NCI-H69 (cell line): ENCODE measurements around the gene INO80.
"Not testable (repeated sequence)": the region's sequence is repeated elsewhere in the genome, so short reads cannot be mapped to it uniquely, and the experiment has no call there.

Experiments used
- DNase-seq: peaks from one replicate; lab custom pipeline; 2025; lab: John Stamatoyannopoulos, UW

The INO80 gene

DNA sequence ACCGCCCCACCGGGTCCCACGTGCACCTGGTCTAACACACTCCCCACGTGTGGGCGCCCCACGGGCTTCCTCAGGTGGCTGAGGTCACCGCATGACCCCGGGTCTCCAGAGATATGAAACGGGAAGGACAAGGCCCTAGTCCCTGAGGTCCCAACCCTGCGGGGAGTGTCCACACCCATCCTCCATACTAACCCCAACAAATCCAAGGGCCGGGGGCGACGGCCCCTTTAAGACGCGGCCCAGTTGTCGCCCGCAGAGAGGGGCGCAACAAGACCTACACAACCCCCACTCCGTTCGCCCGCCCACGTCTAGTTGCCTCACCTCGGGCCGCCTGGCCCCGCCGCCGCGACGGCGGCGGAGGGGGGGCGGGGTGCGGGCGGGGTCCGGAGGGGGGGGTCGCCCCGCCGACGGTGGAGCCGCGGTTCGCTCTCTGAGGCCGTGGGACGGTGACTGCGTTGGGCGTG is 396 bp downstream of the INO80 start:
- peak; percentile 89 for DNase-seq

DNA sequence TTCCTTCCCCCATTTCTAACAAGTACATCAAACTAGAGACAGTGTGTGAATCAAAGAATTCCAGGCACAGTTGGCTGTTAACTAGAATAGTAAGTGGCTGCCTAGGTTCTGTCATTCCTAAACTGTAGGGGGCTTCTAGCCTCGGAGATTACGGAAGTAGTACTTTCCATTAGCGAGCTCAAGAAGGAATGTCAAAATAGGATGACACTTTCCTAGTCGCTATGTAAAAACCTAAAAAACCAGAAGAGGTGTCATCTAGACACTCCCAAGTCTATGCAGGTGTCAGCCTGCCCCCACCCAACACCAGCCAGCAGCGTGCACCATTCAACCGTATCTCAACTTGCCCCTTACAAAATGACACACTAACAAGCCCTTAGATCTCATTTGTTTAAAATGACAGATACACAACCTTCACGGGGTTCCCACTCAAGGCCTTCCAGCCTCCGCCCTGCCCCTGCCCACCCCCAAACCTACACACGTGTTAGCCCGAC is 874 bp downstream of the INO80 start:
- DNase-seq: peak; percentile 62

DNA sequence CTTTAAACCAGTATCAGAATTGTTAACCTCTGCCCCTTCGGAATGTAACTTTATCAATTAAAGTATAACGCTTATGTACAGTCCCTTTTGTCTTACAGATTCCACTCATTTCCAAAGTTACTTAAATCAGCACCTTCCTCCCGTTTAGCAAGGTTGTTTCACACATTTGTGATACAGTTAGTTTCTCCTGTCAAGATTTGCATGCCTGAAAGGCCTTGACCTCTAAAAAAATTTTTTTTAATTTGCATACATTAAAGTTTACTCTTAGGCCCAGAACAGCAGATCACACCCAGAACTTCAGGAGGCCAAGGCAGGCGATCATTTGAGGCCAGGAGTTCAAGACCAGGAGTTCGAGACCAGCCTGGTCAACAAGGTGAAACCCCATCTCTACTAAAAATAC is 9.1 kb downstream of the INO80 start:
- no peak for DNase-seq

GRCh38 chr15:41105348-41106334 is 10.4 kb downstream of the INO80 start:
- no peak for DNase-seq

DNA sequence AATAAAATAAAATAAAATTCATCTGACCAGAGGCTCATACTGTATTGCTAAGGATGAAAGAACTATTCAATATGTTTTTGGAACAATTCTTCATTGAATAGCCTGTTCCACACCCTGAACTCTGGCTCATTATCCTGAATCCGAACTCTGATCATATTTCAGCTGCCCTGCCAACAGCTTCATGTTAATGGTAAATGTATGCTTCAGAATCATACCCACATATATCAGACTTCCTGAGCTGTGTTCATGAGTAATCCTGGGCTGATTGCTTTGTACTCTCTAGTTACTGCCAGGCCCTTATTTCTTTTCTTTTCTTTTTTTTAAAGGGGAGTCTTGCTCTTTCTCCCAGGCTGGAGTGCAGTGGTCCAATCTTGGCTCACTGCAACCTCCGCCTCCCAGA is 11.8 kb downstream of the INO80 start:
- no peak for DNase-seq

GRCh38 chr15:41102854-41103253 is 13.2 kb downstream of the INO80 start:
- no peak for DNase-seq

- no peak for DNase-seq
These were observed 19.9 kb downstream of the INO80 start for GRCh38 chr15:41096178-41096577.

DNA sequence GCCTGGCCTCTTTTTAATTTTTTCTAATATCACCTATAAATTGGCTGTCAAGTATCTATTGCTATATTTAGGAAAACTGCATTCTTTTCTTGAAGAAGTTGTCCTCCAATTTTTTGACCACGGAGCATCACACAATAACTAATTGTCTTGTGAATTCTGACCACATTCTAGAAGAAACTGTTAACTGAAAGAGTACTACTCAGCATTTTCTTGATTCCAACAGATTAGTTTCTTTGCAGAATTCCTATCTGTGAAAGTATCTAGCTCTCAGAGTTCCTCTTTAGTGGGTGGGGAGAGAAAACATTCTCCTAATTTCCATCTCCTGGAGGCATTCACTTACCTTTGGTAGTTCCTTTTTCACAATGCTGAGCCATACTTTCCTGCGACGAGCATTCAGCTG is 31.1 kb downstream of the INO80 start:
- no peak for DNase-seq

DNA sequence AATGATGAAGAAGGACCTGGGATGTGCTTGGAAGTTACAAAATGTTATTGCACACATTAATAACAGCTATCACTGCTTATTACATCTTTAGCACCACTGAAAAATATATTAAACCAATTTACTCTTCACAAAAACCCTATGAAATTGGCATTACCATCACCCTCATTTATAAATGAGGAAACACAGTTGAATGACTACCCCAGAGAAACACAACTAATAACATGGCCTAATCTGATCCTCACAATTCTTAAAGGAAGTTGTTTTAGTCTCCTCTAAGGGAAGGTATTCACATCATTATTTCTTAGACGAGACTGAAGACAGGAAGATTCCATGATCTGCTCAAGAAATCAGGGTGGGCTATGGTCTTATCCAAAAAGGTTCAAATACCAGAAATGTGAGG is 35.9 kb downstream of the INO80 start:
- DNase-seq: no peak

DNA sequence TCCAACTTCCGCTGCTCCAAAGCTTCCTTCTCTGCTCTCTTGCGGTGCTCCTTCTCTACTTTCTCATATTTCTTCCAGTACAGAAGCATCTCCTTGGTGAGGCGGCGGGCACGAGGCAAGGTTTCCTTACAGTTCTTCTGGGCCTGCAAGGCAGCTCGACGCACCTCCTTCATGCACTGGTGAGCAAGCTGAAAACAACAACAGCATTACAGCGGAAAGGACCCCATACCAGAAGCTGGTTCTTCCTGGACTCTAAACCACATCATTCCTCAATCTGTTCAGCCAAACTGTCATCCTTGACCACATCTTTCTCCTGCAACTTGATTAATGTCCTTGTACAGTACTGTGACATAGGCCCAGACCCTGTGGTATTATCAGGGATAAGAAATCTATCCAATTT is 36.4 kb downstream of the INO80 start:
- DNase-seq: no peak

DNA sequence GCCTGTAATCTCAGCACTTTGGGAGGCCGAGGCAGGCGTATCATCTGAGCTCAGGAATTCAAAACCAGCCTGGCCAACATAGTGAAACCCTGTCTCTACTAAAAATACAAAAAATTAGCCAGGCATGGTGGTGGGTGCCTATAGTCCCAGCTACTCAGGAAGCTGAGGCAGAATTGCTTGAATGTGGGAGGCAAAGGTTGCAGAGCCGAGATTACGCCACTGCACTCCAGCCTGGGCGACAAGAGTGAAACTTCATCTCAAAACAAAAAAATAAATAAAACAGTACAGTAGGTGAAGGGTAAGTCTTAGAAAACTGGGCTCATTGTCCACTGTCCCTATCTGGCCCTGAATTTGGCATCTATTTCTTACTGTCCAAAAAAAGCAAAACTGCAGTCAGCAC is 37.2 kb downstream of the INO80 start:
- not testable (repeated sequence) for DNase-seq

- no peak for DNase-seq
These were observed 38.0 kb downstream of the INO80 start for GRCh38 chr15:41078125-41078524.

DNA sequence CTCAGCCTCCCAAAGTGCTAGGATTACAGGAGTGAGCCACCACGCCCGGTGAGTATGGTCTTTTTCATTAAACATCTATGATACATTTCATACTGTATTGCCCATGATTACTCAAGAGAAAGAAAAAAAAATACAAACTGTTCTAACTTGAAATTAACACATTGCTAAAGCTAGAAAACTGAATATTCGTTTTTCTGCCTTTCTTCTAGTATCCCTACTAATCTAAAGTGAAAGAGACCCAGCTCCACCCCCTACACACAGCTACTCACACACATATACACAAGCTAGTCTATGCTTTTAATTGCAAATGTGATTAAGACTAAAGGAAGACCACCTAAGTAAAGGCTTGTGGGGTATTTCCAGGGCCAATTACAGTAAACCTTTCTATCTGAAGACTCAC is 43.1 kb downstream of the INO80 start:
- no peak for DNase-seq

DNA sequence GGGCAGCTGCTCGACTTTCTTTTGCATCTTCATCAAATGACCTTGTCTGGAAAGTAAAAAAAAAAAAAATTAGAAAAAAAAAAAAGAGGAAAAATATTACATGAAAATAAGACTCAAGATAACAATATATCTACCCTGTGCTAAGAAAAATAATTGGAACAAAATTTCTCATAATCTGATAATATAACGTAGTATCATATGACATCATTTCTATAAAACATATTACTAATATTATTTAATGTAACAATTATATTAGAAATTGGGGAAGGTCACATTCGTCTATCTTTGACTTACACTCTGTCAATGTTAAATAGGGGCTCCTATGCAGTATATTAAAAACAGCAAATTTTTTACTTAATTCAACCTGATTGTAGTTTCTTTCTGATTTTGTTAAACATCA is 44.1 kb downstream of the INO80 start:
- no peak for DNase-seq

DNA sequence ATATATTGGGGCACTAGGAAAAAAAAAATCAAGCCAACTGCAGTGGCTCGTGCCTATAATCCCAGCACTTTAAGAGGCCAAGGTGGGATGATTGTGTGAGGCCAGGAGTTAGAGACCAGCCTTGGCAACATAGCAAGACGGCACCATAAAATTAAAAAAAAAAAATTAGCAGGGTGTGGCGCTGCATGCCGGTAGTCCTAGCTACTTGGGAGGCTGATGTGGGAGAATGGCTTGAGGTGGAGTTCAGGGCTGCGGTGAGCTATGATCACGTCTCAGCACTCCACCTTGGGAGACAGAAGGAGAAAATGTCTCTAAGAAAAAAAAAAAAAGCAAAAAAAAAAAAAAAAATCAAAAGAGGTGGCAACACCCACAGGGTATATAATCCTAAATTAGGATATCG is 49.6 kb downstream of the INO80 start:
- DNase-seq: no peak

- no peak for DNase-seq
These were observed 54.4 kb downstream of the INO80 start for GRCh38 chr15:41061667-41062066.

DNA sequence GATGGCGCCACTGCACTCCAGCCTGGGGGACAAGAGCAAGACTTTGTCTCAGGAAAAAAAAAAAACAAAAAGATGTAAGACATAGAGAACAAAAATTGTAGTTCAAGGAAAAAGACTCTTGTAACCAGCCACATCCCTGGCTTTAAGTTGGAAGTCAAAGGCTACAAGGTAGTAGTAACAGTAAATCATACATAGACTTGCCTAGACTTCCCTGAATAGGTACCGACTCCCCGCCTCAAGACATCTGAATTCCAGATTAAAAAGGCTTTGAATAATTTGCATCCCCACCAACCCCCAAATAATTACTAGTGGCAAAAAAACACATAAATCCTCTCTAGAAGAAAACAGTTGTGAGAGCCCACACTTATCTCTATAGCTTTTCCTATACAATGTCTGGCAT is 55.6 kb downstream of the INO80 start:
- no peak for DNase-seq

DNA sequence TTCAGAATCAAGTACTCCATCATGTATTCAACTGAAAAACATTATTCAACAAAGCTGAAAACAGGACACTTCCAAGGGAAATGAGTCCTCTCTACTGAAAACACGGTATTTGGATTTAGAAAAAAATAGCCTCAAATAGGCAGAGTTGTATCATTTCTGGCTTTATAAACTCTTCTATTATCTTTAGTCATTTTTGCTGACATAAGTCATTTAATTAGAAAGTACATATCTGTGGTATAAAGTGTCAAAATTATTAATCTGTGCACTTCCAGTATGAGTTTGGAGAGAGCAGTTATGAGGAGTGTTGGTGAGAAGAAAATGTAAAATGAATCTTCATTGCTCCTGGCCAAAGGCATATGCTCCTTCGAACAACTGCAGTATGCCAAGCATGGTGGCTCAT is 59.3 kb downstream of the INO80 start:
- no peak for DNase-seq

DNA sequence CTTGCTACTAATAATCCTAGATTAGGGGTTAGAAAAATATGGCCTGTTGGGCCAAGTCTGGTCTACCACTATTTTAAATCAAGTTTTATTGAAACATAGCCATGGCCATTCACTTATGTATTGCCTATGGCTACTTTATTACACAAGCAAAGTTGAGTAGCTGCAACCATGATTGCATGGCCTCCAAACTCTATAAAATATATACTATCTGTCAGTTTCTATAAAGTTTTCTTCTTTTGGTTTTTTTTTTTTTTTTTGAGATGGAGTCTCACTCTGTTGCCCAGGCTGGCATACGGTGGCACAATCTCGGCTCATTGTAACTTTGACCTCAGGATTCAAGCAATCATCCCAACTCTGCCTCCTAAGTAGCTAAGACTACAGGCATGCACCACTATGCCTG is 60.4 kb downstream of the INO80 start:
- DNase-seq: no peak

- no peak for DNase-seq
These were observed 64.9 kb downstream of the INO80 start for GRCh38 chr15:41051139-41051538.

GRCh38 chr15:41048852-41049251 is 67.2 kb downstream of the INO80 start:
- DNase-seq: no peak

DNA sequence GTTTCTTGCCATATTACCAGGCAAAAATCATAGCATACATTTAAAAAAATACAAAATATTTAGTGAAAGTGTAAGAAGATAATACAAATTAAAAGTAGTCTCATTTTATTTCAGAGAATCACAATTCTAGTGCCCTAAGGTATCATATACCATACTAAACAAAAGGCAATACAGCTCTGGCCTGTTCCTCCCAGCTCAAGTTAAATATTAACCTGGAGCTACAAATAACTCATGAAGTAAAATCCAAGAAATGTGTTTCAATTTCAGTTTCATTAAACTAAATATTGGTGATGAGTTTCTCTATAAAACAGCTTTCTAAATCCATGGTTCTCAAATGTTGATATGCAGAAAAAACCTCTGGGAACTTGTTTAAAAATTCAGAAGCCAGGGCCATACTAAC is 67.7 kb downstream of the INO80 start:
- no peak for DNase-seq

- DNase-seq: no peak
These were observed 68.6 kb downstream of the INO80 start for GRCh38 chr15:41047474-41047873.
